Colonic mucosa (tissue), 4 donors: ENCODE data around the gene SPIB. TPM values are rescaled to one million over a fixed set of nuclear protein-coding genes. Genes with fewer than 3 reads are reported as not detected.

Experiments used
- DNase-seq: peaks from one replicate; pipeline ENCODE4 v3.0.0-alpha.2; 2020
- H3K27ac ChIP-seq: fragments of 200-600 bp; one replicate; pipeline ENCODE4 v1.8.0; 2021
- H3K27me3 ChIP-seq: fragments of 200-600 bp; one replicate; pipeline ENCODE4 v1.8.0; 2021
- H3K36me3 ChIP-seq: fragments of 200-600 bp; one replicate; pipeline ENCODE4 v1.8.0; 2021
- H3K4me1 ChIP-seq: fragments of 200-600 bp; one replicate; pipeline ENCODE4 v1.8.0; 2021; ENCODE audit warnings: mild to moderate bottlenecking
- H3K4me3 ChIP-seq: fragments of 200-600 bp; one replicate; pipeline ENCODE4 v1.8.0; 2021
- H3K9ac ChIP-seq, 2 donors: one replicate each; pipeline ENCODE4 v1.7.0; 2013; ENCODE audit warnings: control low read depth in 2 of 2, low read depth in 2 of 2, low read length in 2 of 2
- H3K9me3 ChIP-seq: fragments of 200-600 bp; one replicate; pipeline ENCODE4 v1.8.0; 2021
- CTCF ChIP-seq: fragments of 200-600 bp; IDR thresholded peaks from one replicate; pipeline ENCODE4 v1.8.0; 2022; ENCODE audit warnings: antibody characterized with exemption, mild to moderate bottlenecking
- intact Hi-C: fragments of 100-400 bp; cut with DNase I; formaldehyde crosslinking; loops from one replicate; pipeline ENCODE4 v1.14.1; 2022
- total RNA-seq, 2 donors: library from RNA; stranded (reverse); fragmentation: NEBNext Ultra II Directional in 1 of 2; extraction: Animal tissue kit (Norgen Biotek cat#: 25700) in 1 of 2; gene quantifications; one replicate each; pipeline ENCODE4 v1.2.1, GENCODE V29; 2021
- donor health status: healthy.
- donor health status: DM: no; HTN: no; CAD: no.
- donor health status: DM: no; HTN: no; CAD: no.

The SPIB gene
- total RNA-seq, 2 donors from 2014 or later: 32.5 to 46.0 TPM

GRCh38 chr19:50451223-50451534 is 32.4 kb downstream of the SPIB start:
- intact Hi-C loops: no loop called here
- no peak overlapping the region for H3K27ac ChIP-seq
- no peak for DNase-seq
- no peaks in the 10 kb centered on the region for H3K27me3 ChIP-seq
- H3K4me1 ChIP-seq: no peaks in the 10 kb centered on the region
- H3K36me3 ChIP-seq: no peaks in the 10 kb centered on the region
- H3K9ac ChIP-seq: no peak overlapping the region
- no peak for TF ChIP-seq CTCF
- no peaks in the 10 kb centered on the region for H3K9me3 ChIP-seq
- H3K4me3 ChIP-seq: no peak overlapping the region

GRCh38 chr19:50453243-50453642 is 34.5 kb downstream of the SPIB start:
- Histone ChIP-seq H3K9me3 (no peaks in the 10 kb centered on the region), H3K27ac (no peak overlapping the region), H3K36me3 (no peaks in the 10 kb centered on the region), H3K9ac (no peak overlapping the region), H3K4me3 (no peak overlapping the region), H3K4me1 (no peaks in the 10 kb centered on the region), H3K27me3 (no peaks in the 10 kb centered on the region)
- intact Hi-C loops: no loop called here
- TF ChIP-seq CTCF: no peak
- no peak for DNase-seq

- DNase-seq: no peak
- no peak for TF ChIP-seq CTCF
- no peaks in the 10 kb centered on the region for H3K36me3 ChIP-seq
- no peak overlapping the region for H3K27ac ChIP-seq
- intact Hi-C loops: no loop called here
- no peaks in the 10 kb centered on the region for H3K4me1 ChIP-seq
- H3K27me3 ChIP-seq: no peaks in the 10 kb centered on the region
- no peak overlapping the region for H3K9ac ChIP-seq
- no peak overlapping the region for H3K4me3 ChIP-seq
- no peaks in the 10 kb centered on the region for H3K9me3 ChIP-seq
These were observed 37.3 kb downstream of the SPIB start for GRCh38 chr19:50455992-50456391.

GRCh38 chr19:50457300-50457699 is 38.6 kb downstream of the SPIB start:
- Histone ChIP-seq H3K4me1 (no peaks in the 10 kb centered on the region), H3K27ac (no peak overlapping the region), H3K9me3 (no peaks in the 10 kb centered on the region), H3K4me3 (no peak overlapping the region), H3K36me3 (no peaks in the 10 kb centered on the region), H3K27me3 (no peaks in the 10 kb centered on the region), H3K9ac (no peak overlapping the region)
- DNase-seq: no peak
- intact Hi-C loops: no loop called here
- no peak for TF ChIP-seq CTCF

DNA sequence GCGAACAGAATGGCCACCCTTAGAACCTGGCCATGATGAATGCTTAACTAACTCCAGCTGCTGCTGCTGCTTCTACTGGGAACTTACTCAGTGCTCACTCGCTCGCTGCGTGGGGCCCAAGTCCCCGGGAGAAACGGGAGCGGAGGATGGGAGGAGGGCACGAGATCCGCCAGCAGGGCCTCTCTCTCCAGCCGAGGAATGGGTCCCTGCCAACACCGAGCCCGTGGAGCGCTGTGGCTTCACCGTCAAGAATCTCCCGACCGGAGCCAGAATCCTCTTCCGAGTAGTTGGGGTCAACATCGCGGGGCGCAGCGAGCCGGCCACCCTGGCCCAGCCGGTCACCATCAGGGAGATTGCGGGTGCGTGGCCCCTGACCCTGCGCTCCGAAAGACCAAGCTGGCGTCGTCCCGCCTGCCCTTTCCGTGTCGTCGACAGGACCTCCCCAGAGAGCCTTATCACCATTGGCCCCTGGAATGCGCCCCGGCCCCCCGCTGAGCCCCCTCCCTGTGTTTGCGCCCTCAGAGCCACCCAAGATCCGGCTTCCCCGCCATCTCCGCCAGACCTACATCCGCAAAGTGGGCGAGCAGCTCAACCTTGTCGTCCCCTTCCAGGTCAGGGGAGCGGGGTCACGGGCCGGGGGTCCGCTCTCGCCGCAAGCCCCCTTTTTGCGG is 39.8 kb downstream of the SPIB start:
- Histone ChIP-seq H3K36me3 (no peaks in the 10 kb centered on the region), H3K4me3 (no peak overlapping the region), H3K27me3 (no peaks in the 10 kb centered on the region), H3K9me3 (no peaks in the 10 kb centered on the region), H3K9ac (no peak overlapping the region), H3K27ac (no peak overlapping the region), H3K4me1 (no peaks in the 10 kb centered on the region)
- DNase-seq: no peak
- intact Hi-C loops: no loop called here
- no peak for TF ChIP-seq CTCF
